Ammon's horn (tissue), 1 donor: ENCODE data around the gene ODAD4.
"Not testable (repeated sequence)": the region's sequence is repeated elsewhere in the genome, so short reads cannot be mapped to it uniquely, and the experiment has no call there.

ENCODE experiments used
- DNase-seq: peaks from one replicate; pipeline ENCODE4 v3.0.0-alpha.2; 2016; ENCODE audit warnings: low spot score

Gene ODAD4

GRCh38 chr17:41914358-41914766 lies 16.1 kb upstream of the ODAD4 start:
- DNase-seq: no peak

- no peak for DNase-seq
Measured at GRCh38 chr17:41915020-41915419, 15.4 kb upstream of the ODAD4 start.

- no peak for DNase-seq
Measured at GRCh38 chr17:41915566-41915965, 14.9 kb upstream of the ODAD4 start.

GRCh38 chr17:41917192-41917591 lies 13.2 kb upstream of the ODAD4 start:
- peak; percentile 77 for DNase-seq

GRCh38 chr17:41917679-41918313 lies 12.6 kb upstream of the ODAD4 start:
- peak; percentile 35 for DNase-seq

- DNase-seq: peak; percentile 96
Measured at GRCh38 chr17:41918314-41919164, 11.9 kb upstream of the ODAD4 start, which contains the start of gene ACLY. Gene ACLY, minus strand, starts transcription at chr17:41918951. Its CDS starts 5,078 bp downstream, at chr17:41913873.

GRCh38 chr17:41919165-41919817 lies 11.1 kb upstream of the ODAD4 start:
- no peak for DNase-seq

GRCh38 chr17:41919840-41920579 lies 10.4 kb upstream of the ODAD4 start:
- DNase-seq: no peak

GRCh38 chr17:41920580-41920955 lies 9.8 kb upstream of the ODAD4 start:
- no peak for DNase-seq

GRCh38 chr17:41925991-41926590 lies 4.3 kb upstream of the ODAD4 start:
- no peak for DNase-seq

- no peak for DNase-seq
Measured at GRCh38 chr17:41928693-41929251, 1.6 kb upstream of the ODAD4 start.

- not testable (repeated sequence) for DNase-seq
Measured at GRCh38 chr17:41930833-41931156, 378 bp downstream of the ODAD4 start.

- DNase-seq: not testable (repeated sequence)
Measured at GRCh38 chr17:41931715-41932114, 1.3 kb downstream of the ODAD4 start.

GRCh38 chr17:41932816-41933389 lies 2.5 kb downstream of the ODAD4 start:
- peak; percentile 28 for DNase-seq

GRCh38 chr17:41935641-41936040 lies 5.2 kb downstream of the ODAD4 start:
- no peak for DNase-seq

GRCh38 chr17:41937970-41938954 lies 7.8 kb downstream of the ODAD4 start:
- DNase-seq: no peak

GRCh38 chr17:41939044-41939692 lies 8.8 kb downstream of the ODAD4 start:
- DNase-seq: no peak

GRCh38 chr17:41939693-41940090 lies 9.3 kb downstream of the ODAD4 start:
- DNase-seq: no peak

- no peak for DNase-seq
Measured at GRCh38 chr17:41941168-41941567, 10.8 kb downstream of the ODAD4 start.
